NCI-H1048 (cell line): ENCODE data around the gene HDAC4.

Experiments used
- DNase-seq: peaks from one replicate; lab custom pipeline; 2025; lab: John Stamatoyannopoulos, UW

The HDAC4 gene

GRCh38 chr2:239065537-239065936 is 335.3 kb downstream of the HDAC4 start:
- no peak for DNase-seq

GRCh38 chr2:239064891-239065290 is 335.9 kb downstream of the HDAC4 start:
- DNase-seq, result no peak

- no peak for DNase-seq
Observed at GRCh38 chr2:239064253-239064652, 336.6 kb downstream of the HDAC4 start.

DNA sequence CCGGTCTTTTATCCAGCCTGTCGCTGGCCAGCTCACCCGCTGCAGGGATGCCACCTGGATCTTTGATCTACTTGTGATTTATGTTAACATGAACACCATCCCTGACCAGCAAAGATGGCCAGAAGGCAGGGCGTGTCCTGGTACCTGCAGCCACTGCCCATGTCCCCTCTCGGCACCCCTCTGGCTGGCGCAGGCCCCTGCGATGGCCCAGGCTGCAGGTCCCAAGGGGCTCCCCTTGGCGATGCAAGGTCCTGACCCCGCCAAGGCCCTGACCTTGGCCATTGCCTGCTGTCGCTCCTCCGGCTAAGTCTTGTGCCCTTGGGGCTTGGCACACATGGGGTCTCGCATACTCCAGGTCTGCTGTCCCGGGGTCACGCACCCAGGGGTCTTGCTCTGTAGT is 338.1 kb downstream of the HDAC4 start:
- no peak for DNase-seq

DNA sequence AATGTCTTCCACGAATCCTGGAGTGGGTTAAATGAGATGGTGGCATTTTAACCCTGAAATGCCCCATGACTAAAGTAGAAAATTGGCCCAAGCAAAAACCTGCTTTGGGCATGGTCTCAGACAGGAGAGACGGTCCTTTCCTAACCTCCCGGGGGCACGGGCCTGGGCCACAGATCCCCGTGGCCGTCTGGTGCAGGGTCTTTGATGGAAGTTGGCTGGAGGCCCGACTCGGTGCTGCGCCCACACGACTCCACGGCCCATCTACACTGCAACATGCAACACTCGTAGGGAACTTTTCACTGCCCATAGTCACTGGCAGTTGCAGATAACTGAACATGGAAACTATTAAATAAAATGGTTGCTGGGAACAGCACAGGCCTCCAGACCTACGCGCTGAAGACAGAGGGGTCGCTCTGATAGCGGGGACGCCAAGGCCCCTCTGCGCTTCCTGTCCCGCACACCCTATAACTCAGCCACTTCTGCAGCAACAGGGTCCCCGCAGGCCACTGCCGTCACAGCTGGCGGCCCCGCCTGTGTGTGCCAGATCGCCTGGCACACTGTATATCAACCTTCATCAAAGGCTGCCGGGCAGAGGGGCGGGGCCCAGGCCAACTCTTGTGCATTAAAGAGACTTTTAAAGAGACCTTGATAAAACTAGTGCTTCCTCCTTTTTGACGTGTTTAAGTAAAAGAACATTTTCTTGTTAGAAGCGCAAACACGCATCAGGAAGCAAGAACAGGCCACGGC is 338.8 kb downstream of the HDAC4 start:
- no peak for DNase-seq

GRCh38 chr2:239061121-239061666 is 339.6 kb downstream of the HDAC4 start:
- DNase-seq, result no peak

DNA sequence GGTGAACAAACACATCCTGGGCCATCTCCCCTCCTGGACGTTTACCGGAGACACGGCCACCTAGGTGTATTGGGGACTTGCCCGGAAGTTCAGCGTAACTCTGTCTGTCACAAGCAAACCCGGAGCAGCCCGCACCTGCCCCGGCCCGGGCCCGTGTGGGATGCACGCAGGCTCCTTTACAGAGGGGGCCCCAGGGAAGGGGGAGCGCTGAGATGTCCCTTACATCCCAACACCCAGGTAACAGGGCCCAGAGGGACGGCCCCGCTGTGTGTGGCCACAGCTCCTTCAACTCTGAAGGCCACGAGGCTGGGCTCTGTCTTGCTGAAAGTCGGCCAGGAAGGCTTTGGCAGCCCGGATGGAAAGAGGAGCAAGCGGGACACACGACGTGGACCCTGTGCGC is 340.1 kb downstream of the HDAC4 start:
- no peak for DNase-seq

- no peak for DNase-seq
Observed at GRCh38 chr2:239059854-239060253, 341.0 kb downstream of the HDAC4 start.

DNA sequence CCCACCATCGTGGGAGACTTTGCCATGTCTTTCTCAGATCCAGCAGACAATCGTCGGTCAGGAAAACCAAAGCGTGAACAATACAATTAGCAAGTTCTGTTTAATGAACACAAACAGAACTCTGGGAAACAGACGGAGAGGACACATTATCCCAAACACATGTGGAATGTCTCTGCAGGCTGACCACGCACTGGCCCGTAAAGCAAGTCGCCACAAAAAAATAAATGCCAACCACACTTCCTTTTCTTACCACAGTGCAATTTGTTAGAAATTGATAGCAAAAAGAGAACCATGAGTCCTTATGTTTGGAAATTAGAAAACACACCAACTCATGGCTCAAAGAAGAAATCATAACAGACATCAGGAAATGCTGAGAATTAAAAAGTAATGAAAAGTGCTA is 342.1 kb downstream of the HDAC4 start:
- DNase-seq, result no peak

GRCh38 chr2:239057533-239057932 is 343.3 kb downstream of the HDAC4 start:
- no peak for DNase-seq

DNA sequence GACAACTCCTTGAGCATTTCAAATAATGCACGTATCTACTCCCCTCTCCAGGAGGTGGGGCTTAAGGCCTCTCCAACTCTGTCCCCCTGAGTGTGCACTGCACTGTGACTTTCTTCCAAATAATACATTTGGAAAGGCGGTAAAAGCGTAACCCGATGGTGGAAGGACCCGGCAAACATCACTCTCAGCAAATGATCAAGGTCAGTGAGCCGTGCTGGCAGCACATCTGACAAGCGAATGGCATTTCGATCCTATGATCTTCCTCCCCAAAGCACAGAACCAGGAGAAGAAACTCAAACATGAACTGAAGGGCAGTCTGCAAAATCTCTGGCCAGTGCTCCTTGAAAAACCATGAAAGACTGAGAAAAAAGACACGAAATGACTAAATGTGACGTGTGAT is 344.2 kb downstream of the HDAC4 start:
- no peak for DNase-seq

DNA sequence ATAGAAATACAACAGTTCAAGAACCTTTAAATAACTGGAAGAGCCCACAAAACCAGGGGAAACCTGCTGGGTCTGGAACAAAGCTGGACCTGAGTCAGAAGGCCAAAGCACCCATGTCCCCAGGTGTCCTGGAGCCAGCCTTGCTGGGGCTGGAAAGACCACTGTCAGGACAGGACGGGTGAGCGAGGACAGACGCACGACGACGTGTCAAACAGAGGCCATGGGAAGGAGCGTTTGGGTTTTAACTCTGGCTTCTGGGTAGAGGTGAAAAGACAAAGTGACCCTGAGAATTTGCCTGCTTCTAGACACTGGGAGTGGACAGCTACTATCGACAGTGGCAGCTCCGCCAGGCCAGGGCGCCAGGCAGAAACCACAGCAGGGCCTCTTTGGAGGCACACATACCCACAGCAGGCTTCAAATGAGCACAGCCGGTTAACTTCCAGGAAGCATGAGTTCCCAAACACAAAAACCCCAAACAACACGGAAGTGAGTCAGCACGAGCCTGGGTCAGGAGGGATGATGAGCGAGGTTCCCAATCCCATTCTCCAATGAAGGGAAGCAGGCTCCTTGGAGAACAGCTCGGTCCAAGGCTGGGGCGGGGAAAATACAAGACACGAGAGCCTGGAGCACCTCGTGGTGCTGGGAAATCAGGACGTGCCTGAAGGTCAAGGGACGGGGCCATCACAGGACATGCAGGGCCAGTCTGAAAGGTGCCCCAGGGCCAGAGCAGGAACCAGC is 344.9 kb downstream of the HDAC4 start:
- no peak for DNase-seq

DNA sequence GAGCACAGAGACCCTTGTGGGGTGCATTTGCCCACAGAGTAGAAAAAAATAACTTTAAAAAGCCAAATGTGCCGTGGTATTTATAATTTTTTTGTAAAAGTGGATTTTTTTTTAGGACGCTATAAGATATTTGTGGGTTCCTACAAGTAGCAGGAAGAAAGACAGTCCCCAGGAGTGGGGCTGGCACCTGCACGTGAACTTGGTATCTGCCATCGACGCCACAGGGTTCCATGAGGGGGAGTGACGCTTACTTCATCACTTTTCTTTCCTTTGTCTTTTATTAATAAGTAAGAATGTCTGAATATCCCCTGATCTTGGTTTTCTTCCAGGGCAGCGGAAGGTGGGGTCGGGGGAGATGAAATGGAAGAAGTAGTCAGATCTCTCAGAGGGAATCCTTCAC is 345.9 kb downstream of the HDAC4 start:
- no peak for DNase-seq

GRCh38 chr2:239053801-239054503 is 346.9 kb downstream of the HDAC4 start:
- DNase-seq, result no peak

GRCh38 chr2:239052798-239053665 is 347.8 kb downstream of the HDAC4 start:
- DNase-seq, result no peak

DNA sequence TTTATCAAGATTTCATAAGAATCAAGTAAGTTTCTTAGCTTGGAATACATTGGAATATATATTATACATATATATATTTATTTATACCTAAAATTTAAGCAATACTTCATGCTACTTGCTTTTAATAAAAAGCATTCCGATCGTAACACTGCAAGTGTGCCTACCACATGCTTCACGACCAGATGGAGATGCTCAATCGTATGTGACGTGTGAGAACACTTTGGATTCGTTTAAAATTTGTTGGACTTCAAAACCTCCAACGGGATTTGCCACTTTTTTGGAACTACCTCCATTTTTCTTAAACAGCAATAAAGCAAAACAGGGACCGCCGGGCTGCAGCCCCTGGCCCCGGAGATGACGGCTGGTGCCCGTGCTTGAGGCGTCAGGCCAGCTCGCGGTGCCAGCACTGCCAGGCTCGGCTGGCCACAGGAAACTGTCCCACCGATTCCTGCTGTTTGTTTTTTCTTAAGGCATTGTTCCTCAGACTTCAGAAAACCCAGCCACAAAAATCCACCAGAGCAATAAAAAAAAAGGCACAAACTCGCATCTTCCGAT is 348.9 kb downstream of the HDAC4 start:
- no peak for DNase-seq

DNA sequence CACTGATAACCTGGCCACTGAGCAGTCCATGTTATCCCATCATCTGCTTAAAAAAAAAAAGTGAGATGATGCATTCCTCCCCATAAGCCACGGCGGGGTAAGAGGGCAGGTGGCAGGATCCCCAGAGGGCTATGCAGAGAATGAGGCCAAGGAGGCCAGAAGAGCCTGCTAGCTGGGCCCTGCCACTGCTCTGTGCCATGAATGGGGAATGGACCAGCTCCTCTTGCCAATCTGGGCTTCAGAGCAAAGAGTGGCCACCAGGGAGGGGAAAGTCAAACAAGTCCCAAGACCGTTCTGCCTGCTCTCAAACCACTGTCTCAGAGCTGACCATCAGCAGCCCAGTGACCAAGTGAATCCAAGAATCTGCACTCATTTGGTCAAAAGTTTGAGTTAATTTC is 350.6 kb downstream of the HDAC4 start:
- DNase-seq, result no peak

- DNase-seq, result no peak
Observed at GRCh38 chr2:239049421-239050251, 351.2 kb downstream of the HDAC4 start.

DNA sequence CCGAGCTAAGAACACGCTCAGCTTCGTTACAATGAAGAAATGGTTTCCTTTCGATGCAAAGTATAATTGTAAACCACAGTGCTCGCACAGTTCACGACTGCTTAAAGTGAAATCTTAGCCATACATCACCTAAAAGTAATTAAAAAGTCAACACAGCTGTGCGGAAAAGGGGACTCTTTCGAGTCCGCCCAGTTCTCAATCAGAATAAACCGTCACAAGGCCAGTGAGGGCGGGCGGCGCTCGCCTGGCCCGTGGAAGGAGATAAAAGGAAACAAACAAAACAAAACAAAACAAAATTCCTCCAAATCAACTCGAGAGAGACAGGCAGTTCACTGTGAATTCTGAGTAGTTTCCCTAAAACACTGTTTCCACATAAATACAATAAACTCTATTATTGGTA is 352.1 kb downstream of the HDAC4 start:
- DNase-seq, result no peak

DNA sequence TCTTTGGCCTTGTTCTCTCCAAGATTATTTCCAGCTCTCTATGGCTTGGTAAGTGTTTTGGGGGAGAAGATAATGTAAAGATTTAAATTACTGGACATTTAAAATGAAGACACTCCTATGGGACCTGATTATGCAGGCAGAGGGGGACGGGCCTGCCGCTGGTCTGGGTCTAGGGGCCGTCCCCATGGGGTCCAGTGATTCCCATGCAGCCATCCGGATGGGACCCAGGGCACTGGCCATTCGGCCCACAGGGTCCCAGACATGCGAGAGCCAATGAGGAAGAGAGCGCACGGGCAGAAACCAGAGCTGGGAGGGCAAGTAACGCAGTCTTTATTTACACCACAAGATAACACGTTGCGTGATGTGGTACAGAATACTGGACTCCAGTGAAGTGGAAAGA is 353.0 kb downstream of the HDAC4 start:
- no peak for DNase-seq

GRCh38 chr2:239047420-239047819 is 353.4 kb downstream of the HDAC4 start:
- no peak for DNase-seq
